ENCODE measurements around the gene RCBTB2.
A peak's percentile ranks its signal among the peaks of the same experiment; 100 is the strongest.

The RCBTB2 gene

GRCh38 chr13:48528720-48529119 is 4.2 kb downstream of the RCBTB2 start:
- no peak for DNase-seq

GRCh38 chr13:48527955-48528354 is 4.9 kb downstream of the RCBTB2 start:
- no peak for DNase-seq

- DNase-seq, result no peak
Observed at GRCh38 chr13:48526286-48526685, 6.6 kb downstream of the RCBTB2 start.

GRCh38 chr13:48518083-48518482 is 14.8 kb downstream of the RCBTB2 start:
- no peak for DNase-seq

- DNase-seq, result no peak
Observed at GRCh38 chr13:48515732-48516131, 17.1 kb downstream of the RCBTB2 start.

GRCh38 chr13:48514793-48515192 is 18.1 kb downstream of the RCBTB2 start:
- no peak for DNase-seq

GRCh38 chr13:48511621-48512230 is 21.2 kb downstream of the RCBTB2 start:
- DNase-seq, result no peak

GRCh38 chr13:48510698-48511097 is 22.2 kb downstream of the RCBTB2 start:
- DNase-seq, result no peak

- DNase-seq, result no peak
Observed at GRCh38 chr13:48508011-48508410, 24.9 kb downstream of the RCBTB2 start.

- no peak for DNase-seq
Observed at GRCh38 chr13:48507021-48507420, 25.9 kb downstream of the RCBTB2 start.

- DNase-seq, result no peak
Observed at GRCh38 chr13:48506092-48506701, 26.7 kb downstream of the RCBTB2 start.

- peak in 1 of 2 experiments; percentile 38 for DNase-seq
Observed at GRCh38 chr13:48505597-48506091, 27.2 kb downstream of the RCBTB2 start.

GRCh38 chr13:48505012-48505411 is 27.9 kb downstream of the RCBTB2 start:
- no peak for DNase-seq

- no peak for DNase-seq
Observed at GRCh38 chr13:48504606-48505005, 28.3 kb downstream of the RCBTB2 start.

- no peak for DNase-seq
Observed at GRCh38 chr13:48502601-48503319, 30.1 kb downstream of the RCBTB2 start.

- DNase-seq, result no peak
Observed at GRCh38 chr13:48501705-48502104, 31.2 kb downstream of the RCBTB2 start.

- DNase-seq, result no peak
Observed at GRCh38 chr13:48500652-48501197, 32.2 kb downstream of the RCBTB2 start.

- DNase-seq, result no peak
Observed at GRCh38 chr13:48497669-48498068, 35.2 kb downstream of the RCBTB2 start.

GRCh38 chr13:48496271-48497161 is 36.4 kb downstream of the RCBTB2 start:
- DNase-seq, result no peak

- no peak for DNase-seq
Observed at GRCh38 chr13:48494874-48495273, 38.0 kb downstream of the RCBTB2 start.

- no peak for DNase-seq
Observed at GRCh38 chr13:48493851-48494250, 39.0 kb downstream of the RCBTB2 start.

- DNase-seq, result no peak
Observed at GRCh38 chr13:48493066-48493765, 39.7 kb downstream of the RCBTB2 start.

All from stimulated activated CD4-positive, alpha-beta T cell treated with anti-CD3 and anti-CD28 coated beads, Interleukin-4, amount 100 ng/mL, for 4 hours (primary cell).